Measurements from ENCODE around the gene ZNF426.

Gene ZNF426

GRCh38 chr19:9494096-9494495, 44.3 kb downstream of the ZNF426 start:
- POLR2A ChIA-PET (ENCODE audit: low non-redundant PET): no interaction called here
- no peak overlapping the region for H3K27ac ChIP-seq
- CTCF ChIA-PET: no interaction called here
- TF ChIP-seq CTCF (conservative IDR thresholded peaks at IDR 0.05; ENCODE audit: low read depth): no peak
- no peak for DNase-seq (ENCODE audit: low spot score)

- TF ChIP-seq CTCF (conservative IDR thresholded peaks at IDR 0.05; ENCODE audit: low read depth): no peak
- CTCF ChIA-PET: interaction anchor here (0.6 to 0.7 kb wide), 2 partner anchors 21 to 306 kb away, joined by 3 to 4 read pairs; no protein-coding TSS in a partner anchor
- DNase-seq (ENCODE audit: low spot score): no peak
- no peak overlapping the region for H3K27ac ChIP-seq
- POLR2A ChIA-PET (ENCODE audit: low non-redundant PET): no interaction called here
These were observed 51.4 kb downstream of the ZNF426 start for GRCh38 chr19:9487016-9487415.

DNA sequence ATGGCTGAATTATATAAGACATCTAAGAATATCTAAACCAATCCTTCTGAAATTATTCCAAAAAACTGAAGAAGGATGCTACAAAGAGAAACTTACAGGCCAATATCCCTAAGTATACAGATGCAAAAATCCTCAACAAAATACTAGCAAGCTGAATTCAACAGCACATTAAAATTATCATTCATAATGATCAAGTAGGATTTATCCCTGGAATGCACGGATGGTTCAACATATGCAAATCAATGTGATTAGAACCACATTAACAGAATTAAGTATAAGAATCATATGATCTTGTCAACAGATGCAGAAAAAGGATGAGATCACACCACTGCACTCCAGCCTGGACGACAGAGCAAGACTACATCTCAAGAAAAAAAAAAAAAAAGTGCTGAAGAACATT, 53.3 kb downstream of the ZNF426 start:
- DNase-seq (ENCODE audit: low spot score): no peak
- CTCF ChIA-PET: interaction anchor here (0.5 to 0.7 kb wide), 2 partner anchors 297 to 320 kb away, joined by 3 to 5 read pairs; no protein-coding TSS in a partner anchor
- no peak for TF ChIP-seq CTCF (conservative IDR thresholded peaks at IDR 0.05; ENCODE audit: low read depth)
- POLR2A ChIA-PET (ENCODE audit: low non-redundant PET): no interaction called here
- H3K27ac ChIP-seq: no peak overlapping the region

GRCh38 chr19:9474975-9475374, 63.5 kb downstream of the ZNF426 start:
- CTCF ChIA-PET: no interaction called here
- POLR2A ChIA-PET (ENCODE audit: low non-redundant PET): no interaction called here
- DNase-seq (ENCODE audit: low spot score): no peak
- no peak for TF ChIP-seq CTCF (conservative IDR thresholded peaks at IDR 0.05; ENCODE audit: low read depth)
- H3K27ac ChIP-seq: no peak overlapping the region

Data from RWPE1 (cell line).